Lower leg skin (tissue), 3 donors: ENCODE results near the gene PLEKHG3.

Experiments used
- CTCF ChIP-seq, 3 donors: fragments of 450-650 bp; IDR thresholded peaks; one replicate each; pipeline ENCODE4 v1.5.1; 2016; ENCODE audit warnings: antibody characterized with exemption in 3 of 3, mild to moderate bottlenecking in 3 of 3, moderate library complexity in 2 of 3
- POLR2A ChIP-seq, 2 donors: fragments of 450-650 bp; IDR thresholded peaks; one replicate each; pipeline ENCODE4 v1.6.1; 2016 to 2017; ENCODE audit warnings: antibody characterized with exemption in 2 of 2, mild to moderate bottlenecking in 1 of 2, moderate library complexity in 1 of 2

GRCh38 chr14:64795211-64795610 is 91.0 kb downstream of the PLEKHG3 start:
- TF ChIP-seq CTCF (IDR thresholded peaks at IDR 0.05) (no peak), POLR2A (IDR thresholded peaks at IDR 0.05) (no peak)
